HepG2 (cell line): ENCODE data around the gene ZBTB17. TPM values are rescaled to one million over a fixed set of nuclear protein-coding genes. Genes with fewer than 3 reads are reported as not detected.

Experiments used
- AKAP8 ChIP-seq: sonication (generic); formaldehyde crosslinking; IDR thresholded peaks from 2 replicates; pipeline ENCODE4 v1.5.1; 2020; ENCODE audit warnings: mild to moderate bottlenecking, missing genetic modification reagents
- CHD4 ChIP-seq: fragments of 200-600 bp; sonication (generic); IDR thresholded peaks from 2 replicates; pipeline ENCODE4 v1.7.0; 2017; ENCODE audit warnings: mild to moderate bottlenecking, low read length, borderline replicate concordance
- DMAP1 ChIP-seq: IDR thresholded peaks from 2 replicates; pipeline ENCODE4 v1.6.1; 2016
- GATAD2A ChIP-seq: IDR thresholded peaks from 2 replicates; pipeline ENCODE4 v1.6.1; 2016
- HDAC1 ChIP-seq: sonication (generic); formaldehyde crosslinking; IDR thresholded peaks from 2 replicates; pipeline ENCODE4 v1.5.1; 2020; ENCODE audit warnings: mild to moderate bottlenecking, missing genetic modification reagents
- KLF13 ChIP-seq: sonication (generic); formaldehyde crosslinking; IDR thresholded peaks from 2 replicates; pipeline ENCODE4 v1.4.0; 2020; ENCODE audit warnings: mild to moderate bottlenecking, missing genetic modification reagents
- MBNL3 ChIP-seq: fragments of 250-450 bp; sonication (Bioruptor Pico); conservative IDR thresholded peaks from 2 replicates; pipeline ENCODE4 v1.8.0; 2022; ENCODE audit warnings: mild to moderate bottlenecking, inconsistent platforms
- NFE2L2 ChIP-seq: fragments of 150-350 bp; IDR thresholded peaks from 2 replicates; pipeline ENCODE4 v1.6.1; 2014; ENCODE audit warnings: low read length
- NFKB2 ChIP-seq: sonication (generic); formaldehyde crosslinking; IDR thresholded peaks from 2 replicates; pipeline ENCODE4 v1.4.0; 2020; ENCODE audit warnings: missing genetic modification reagents, borderline replicate concordance
- NONO ChIP-seq, 2 experiments: fragments of 450-650 bp in 1 of 2; sonication (generic) in 1 of 2; formaldehyde crosslinking in 1 of 2; IDR thresholded peaks in 1 of 2; conservative IDR thresholded peaks in 1 of 2; 2 replicates each; pipeline versions ENCODE4 v1.6.1 to v1.8.0; 2017 to 2022; ENCODE audit warnings: mild to moderate bottlenecking in 1 of 2, missing genetic modification reagents in 1 of 2, moderate library complexity in 1 of 2
- ONECUT2 ChIP-seq: sonication (generic); formaldehyde crosslinking; IDR thresholded peaks from 2 replicates; pipeline ENCODE4 v1.4.0; 2020; ENCODE audit warnings: missing genetic modification reagents
- SMARCC2 ChIP-seq: fragments of 450-650 bp; IDR thresholded peaks from 2 replicates; pipeline ENCODE4 v1.6.1; 2017; ENCODE audit warnings: antibody characterized with exemption, mild to moderate bottlenecking
- SRY ChIP-seq: sonication (generic); formaldehyde crosslinking; IDR thresholded peaks from 2 replicates; pipeline ENCODE4 v1.8.0; 2022; ENCODE audit warnings: mild to moderate bottlenecking, missing genetic modification reagents
- TBX2 ChIP-seq: sonication (generic); formaldehyde crosslinking; IDR thresholded peaks from 2 replicates; pipeline ENCODE4 v1.5.0; 2020; ENCODE audit warnings: missing genetic modification reagents, mild to moderate bottlenecking, borderline replicate concordance
- ZBTB8A ChIP-seq: sonication (generic); formaldehyde crosslinking; IDR thresholded peaks from 2 replicates; pipeline ENCODE4 v1.4.0; 2020; ENCODE audit warnings: mild to moderate bottlenecking, low read depth, missing genetic modification reagents, borderline replicate concordance
- ZFP37 ChIP-seq: sonication (generic); formaldehyde crosslinking; IDR thresholded peaks from 2 replicates; pipeline ENCODE4 v1.4.0; 2020; ENCODE audit warnings: missing genetic modification reagents, borderline replicate concordance
- ZNF326 ChIP-seq: sonication (generic); formaldehyde crosslinking; IDR thresholded peaks from 2 replicates; pipeline ENCODE4 v1.4.0; 2020; ENCODE audit warnings: missing genetic modification reagents, borderline replicate concordance
- ZNF33B ChIP-seq: sonication (generic); formaldehyde crosslinking; IDR thresholded peaks from 2 replicates; pipeline ENCODE4 v1.5.1; 2020; ENCODE audit warnings: mild to moderate bottlenecking, missing genetic modification reagents
- ZNF350 ChIP-seq: sonication (generic); formaldehyde crosslinking; IDR thresholded peaks from 2 replicates; pipeline ENCODE4 v1.4.0; 2020; ENCODE audit warnings: mild to moderate bottlenecking, low read depth, missing genetic modification reagents, borderline replicate concordance
- ZNF441 ChIP-seq: sonication (generic); formaldehyde crosslinking; IDR thresholded peaks from 2 replicates; pipeline ENCODE4 v1.7.0; 2021; ENCODE audit warnings: missing genetic modification reagents, borderline replicate concordance
- ZNF501 ChIP-seq: sonication (generic); formaldehyde crosslinking; IDR thresholded peaks from 2 replicates; pipeline ENCODE4 v1.5.1; 2020; ENCODE audit warnings: mild to moderate bottlenecking, moderate library complexity, missing genetic modification reagents
- ZNF749 ChIP-seq: sonication (generic); formaldehyde crosslinking; IDR thresholded peaks from 2 replicates; pipeline ENCODE4 v1.8.0; 2022; ENCODE audit warnings: mild to moderate bottlenecking, missing genetic modification reagents, moderate library complexity, borderline replicate concordance
- ZNF761 ChIP-seq: sonication (generic); formaldehyde crosslinking; conservative IDR thresholded peaks from 2 replicates; pipeline ENCODE4 v1.4.0; 2020; ENCODE audit warnings: mild to moderate bottlenecking, missing genetic modification reagents
- ZNF883 ChIP-seq: sonication (generic); formaldehyde crosslinking; IDR thresholded peaks from 2 replicates; pipeline ENCODE4 v1.5.1; 2020; ENCODE audit warnings: mild to moderate bottlenecking, missing genetic modification reagents; ENCODE audit errors: not compliant biosample characterization
- polyA plus RNA-seq, 8 experiments: library from polyadenylated mRNA; depleted of rRNA in 3 of 8; stranded (reverse) in 7 of 8; unstranded in 1 of 8; fragments of >200 nt; fragmentation: Illumina TruSeq in 4 of 8; extraction: Trizol in 4 of 8; gene quantifications; 2 replicates each; pipeline versions ENCODE4 v1.2.1 to v1.2.3, GENCODE V29; 2011 to 2016; ENCODE audit warnings: low read depth in 4 of 8, missing spikeins in 1 of 8, mixed read lengths in 1 of 8; ENCODE audit not compliant: insufficient read depth in 1 of 8
- total RNA-seq, 5 experiments: library from RNA; depleted of rRNA; stranded (reverse); fragments of >200 nt; fragmentation: Illumina TruSeq; extraction: Trizol; gene quantifications; 2 replicates each; pipeline ENCODE4 v1.2.3, GENCODE V29; 2016; ENCODE audit warnings: low read depth in 1 of 5
- TF ChIP-seq, protein P1 (sequence below): sonication (generic); formaldehyde crosslinking; IDR thresholded peaks from 2 replicates; pipeline ENCODE4 v1.4.0; 2020; ENCODE audit warnings: missing genetic modification reagents
- TF ChIP-seq, protein P2 (sequence below): fragments of 450-650 bp; IDR thresholded peaks from 2 replicates; pipeline ENCODE4 v1.6.1; 2016
- TF ChIP-seq, protein P3 (sequence below): IDR thresholded peaks from 2 replicates; pipeline ENCODE4 v1.6.1; 2016; ENCODE audit warnings: mild to moderate bottlenecking, missing biosample characterization, missing genetic modification reagents
- TF ChIP-seq, protein P4 (sequence below): sonication (generic); formaldehyde crosslinking; IDR thresholded peaks from 2 replicates; pipeline ENCODE4 v1.8.1; 2023; ENCODE audit warnings: mild to moderate bottlenecking, missing genetic modification reagents

The ZBTB17 gene
- total and polyA plus RNA-seq, 2 of the 13 experiments (the other 11 are each of a cell fraction or from before 2014, with no cell fraction given): 16.7 to 17.0 TPM

DNA sequence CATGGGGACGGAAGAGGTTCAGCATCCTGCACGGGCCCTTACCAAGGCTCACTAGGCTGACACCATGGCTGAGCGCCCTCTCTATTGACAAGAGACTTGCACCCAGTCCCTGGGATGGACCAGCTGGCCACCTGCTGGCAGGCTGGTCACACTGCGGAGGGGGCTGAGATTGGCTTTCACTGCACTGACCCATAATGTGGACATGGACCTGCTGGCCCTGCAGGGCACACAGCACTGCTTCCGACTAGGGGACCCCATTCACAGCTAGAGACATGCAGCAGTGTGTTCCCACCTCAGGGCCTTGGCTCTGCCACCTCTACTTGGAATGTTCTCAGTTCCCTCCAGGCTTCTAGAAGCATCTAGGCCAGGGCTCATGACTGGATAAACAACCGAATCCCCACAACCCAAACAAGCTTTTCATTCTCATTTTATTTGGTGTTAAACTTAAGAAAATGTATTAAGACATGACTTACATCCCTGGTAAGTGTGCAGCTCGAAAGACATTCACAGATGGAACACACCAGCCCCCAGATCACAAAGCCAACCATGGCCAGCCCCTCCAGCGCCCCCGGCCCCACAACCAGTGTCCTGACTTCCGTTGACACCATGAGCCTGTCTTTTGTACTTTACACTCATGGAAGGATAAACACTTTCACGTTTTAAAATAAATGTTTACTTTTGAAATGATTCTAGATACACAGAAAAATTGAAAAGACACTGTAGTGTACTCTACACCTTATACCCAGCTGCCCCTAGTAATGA is 18.9 kb upstream of the ZBTB17 start (continued):
- TF ChIP-seq SMARCC2: no peak
- TF ChIP-seq KLF13 (CRISPR knock-in tag): no peak
- no peak for TF ChIP-seq MBNL3 (CRISPR knock-in tag)
- TF ChIP-seq ZNF33B (CRISPR knock-in tag): no peak
- TF ChIP-seq HDAC1 (CRISPR knock-in tag): no peak
- TF ChIP-seq, protein P1, sequence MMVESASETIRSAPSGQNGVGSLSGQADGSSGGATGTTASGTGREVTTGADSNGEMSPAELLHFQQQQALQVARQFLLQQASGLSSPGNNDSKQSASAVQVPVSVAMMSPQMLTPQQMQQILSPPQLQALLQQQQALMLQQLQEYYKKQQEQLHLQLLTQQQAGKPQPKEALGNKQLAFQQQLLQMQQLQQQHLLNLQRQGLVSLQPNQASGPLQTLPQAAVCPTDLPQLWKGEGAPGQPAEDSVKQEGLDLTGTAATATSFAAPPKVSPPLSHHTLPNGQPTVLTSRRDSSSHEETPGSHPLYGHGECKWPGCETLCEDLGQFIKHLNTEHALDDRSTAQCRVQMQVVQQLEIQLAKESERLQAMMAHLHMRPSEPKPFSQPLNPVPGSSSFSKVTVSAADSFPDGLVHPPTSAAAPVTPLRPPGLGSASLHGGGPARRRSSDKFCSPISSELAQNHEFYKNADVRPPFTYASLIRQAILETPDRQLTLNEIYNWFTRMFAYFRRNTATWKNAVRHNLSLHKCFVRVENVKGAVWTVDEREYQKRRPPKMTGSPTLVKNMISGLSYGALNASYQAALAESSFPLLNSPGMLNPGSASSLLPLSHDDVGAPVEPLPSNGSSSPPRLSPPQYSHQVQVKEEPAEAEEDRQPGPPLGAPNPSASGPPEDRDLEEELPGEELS (CRISPR knock-in tag): no peak
- TF ChIP-seq, protein P2, sequence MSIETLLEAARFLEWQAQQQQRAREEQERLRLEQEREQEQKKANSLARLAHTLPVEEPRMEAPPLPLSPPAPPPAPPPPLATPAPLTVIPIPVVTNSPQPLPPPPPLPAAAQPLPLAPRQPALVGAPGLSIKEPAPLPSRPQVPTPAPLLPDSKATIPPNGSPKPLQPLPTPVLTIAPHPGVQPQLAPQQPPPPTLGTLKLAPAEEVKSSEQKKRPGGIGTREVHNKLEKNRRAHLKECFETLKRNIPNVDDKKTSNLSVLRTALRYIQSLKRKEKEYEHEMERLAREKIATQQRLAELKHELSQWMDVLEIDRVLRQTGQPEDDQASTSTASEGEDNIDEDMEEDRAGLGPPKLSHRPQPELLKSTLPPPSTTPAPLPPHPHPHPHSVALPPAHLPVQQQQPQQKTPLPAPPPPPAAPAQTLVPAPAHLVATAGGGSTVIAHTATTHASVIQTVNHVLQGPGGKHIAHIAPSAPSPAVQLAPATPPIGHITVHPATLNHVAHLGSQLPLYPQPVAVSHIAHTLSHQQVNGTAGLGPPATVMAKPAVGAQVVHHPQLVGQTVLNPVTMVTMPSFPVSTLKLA: no peak
- TF ChIP-seq ONECUT2 (CRISPR knock-in tag): no peak
- no peak for TF ChIP-seq ZNF326 (CRISPR knock-in tag)
- TF ChIP-seq ZNF761 (CRISPR knock-in tag): no peak
- TF ChIP-seq ZNF350 (CRISPR knock-in tag): no peak
- no peak for TF ChIP-seq ZNF749 (CRISPR knock-in tag)
- TF ChIP-seq CHD4: no peak
- no peak for TF ChIP-seq DMAP1 (CRISPR knock-in tag)
- peak; percentile 51; the same call in 1 of the 2 replicates for TF ChIP-seq ZNF501 (CRISPR knock-in tag)
- TF ChIP-seq ZFP37 (CRISPR knock-in tag): no peak
- no peak for TF ChIP-seq GATAD2A (CRISPR knock-in tag)
- TF ChIP-seq NFKB2: no peak
- no peak for TF ChIP-seq ZNF441 (CRISPR knock-in tag)
- TF ChIP-seq, protein P3, sequence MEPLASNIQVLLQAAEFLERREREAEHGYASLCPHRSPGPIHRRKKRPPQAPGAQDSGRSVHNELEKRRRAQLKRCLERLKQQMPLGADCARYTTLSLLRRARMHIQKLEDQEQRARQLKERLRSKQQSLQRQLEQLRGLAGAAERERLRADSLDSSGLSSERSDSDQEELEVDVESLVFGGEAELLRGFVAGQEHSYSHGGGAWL (CRISPR knock-in tag): no peak
- TF ChIP-seq AKAP8 (CRISPR knock-in tag): no peak
- TF ChIP-seq SRY (CRISPR knock-in tag): no peak
- TF ChIP-seq NFE2L2: no peak
- TF ChIP-seq ZBTB8A (CRISPR knock-in tag): no peak
- no peak for TF ChIP-seq NONO (IDR thresholded peaks at IDR 0.05)
- TF ChIP-seq NONO (CRISPR knock-in tag; conservative IDR thresholded peaks at IDR 0.05): no peak
- peak; percentile 68 for TF ChIP-seq TBX2 (CRISPR knock-in tag)
- TF ChIP-seq ZNF883 (CRISPR knock-in tag): no peak
- TF ChIP-seq, protein P4, sequence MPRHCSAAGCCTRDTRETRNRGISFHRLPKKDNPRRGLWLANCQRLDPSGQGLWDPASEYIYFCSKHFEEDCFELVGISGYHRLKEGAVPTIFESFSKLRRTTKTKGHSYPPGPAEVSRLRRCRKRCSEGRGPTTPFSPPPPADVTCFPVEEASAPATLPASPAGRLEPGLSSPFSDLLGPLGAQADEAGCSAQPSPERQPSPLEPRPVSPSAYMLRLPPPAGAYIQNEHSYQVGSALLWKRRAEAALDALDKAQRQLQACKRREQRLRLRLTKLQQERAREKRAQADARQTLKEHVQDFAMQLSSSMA (CRISPR knock-in tag): no peak
